Stimulated activated CD8-positive, alpha-beta memory T cell treated with anti-CD3 and anti-CD28 coated beads, Interleukin-4, amount 100 ng/mL, for 48 hours (primary cell): Measurements from ENCODE around the gene COQ10A.

Experiments
- DNase-seq: peaks from one replicate; pipeline ENCODE4 v3.0.0-alpha.2; 2020

Gene COQ10A

DNA sequence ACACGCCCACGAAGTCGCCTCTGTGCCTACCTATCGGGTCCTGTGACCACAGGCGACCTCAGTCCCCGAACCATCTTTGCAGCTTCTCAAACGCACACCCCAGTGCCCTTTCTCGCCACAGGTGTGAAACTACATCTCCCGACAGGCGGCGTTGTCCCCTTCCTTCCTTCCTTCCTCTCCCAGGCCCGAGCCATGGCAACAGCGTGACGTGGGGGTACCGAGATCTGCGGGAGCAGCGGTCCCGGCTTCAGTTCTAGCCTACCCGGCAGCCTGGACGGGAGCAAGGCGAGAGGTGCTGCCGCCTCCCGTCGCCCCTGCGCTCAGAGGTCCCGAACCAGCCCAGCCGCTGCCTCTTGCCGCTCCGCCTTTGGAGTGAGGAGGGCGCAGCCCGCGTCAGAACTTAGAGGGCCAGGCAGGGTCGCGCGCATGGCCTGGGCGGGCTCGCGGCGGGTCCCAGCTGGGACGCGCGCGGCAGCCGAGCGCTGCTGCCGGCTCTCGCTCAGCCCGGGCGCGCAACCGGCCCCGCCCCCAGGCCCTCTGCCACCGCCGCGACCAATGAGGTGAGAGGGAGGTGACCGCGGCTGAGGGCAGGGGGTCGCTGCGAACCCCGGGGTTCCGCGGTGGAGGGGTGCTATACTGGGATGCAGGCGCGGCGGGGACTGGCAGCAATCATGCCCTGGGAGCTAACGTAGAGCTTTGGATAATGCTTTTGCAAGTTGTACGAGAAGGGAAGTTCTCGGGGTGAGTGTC lies at the start of gene COQ10A:
Gene COQ10A (plus strand): TSS at position 250 of the 750 bp plus-strand sequence. CDS start 177 bp downstream, at position 427.
- peak; percentile 90 for DNase-seq

GRCh38 chr12:56219840-56220239 lies 46.9 kb upstream of the COQ10A start:
- no peak for DNase-seq

GRCh38 chr12:56220611-56221231 lies 46.0 kb upstream of the COQ10A start:
- DNase-seq = no peak

GRCh38 chr12:56221232-56221756 lies 45.4 kb upstream of the COQ10A start:
- DNase-seq = no peak

- DNase-seq = peak; percentile 97
Observed at GRCh38 chr12:56221757-56222530, 44.8 kb upstream of the COQ10A start, which contains the start of gene RNF41. TSS of gene RNF41 (minus strand) at chr12:56221922. CDS start at chr12:56214047, 7,875 bp downstream.

GRCh38 chr12:56222531-56222895 lies 44.2 kb upstream of the COQ10A start:
- DNase-seq = no peak

- no peak for DNase-seq
Observed at GRCh38 chr12:56223571-56224101, 43.1 kb upstream of the COQ10A start.

DNA sequence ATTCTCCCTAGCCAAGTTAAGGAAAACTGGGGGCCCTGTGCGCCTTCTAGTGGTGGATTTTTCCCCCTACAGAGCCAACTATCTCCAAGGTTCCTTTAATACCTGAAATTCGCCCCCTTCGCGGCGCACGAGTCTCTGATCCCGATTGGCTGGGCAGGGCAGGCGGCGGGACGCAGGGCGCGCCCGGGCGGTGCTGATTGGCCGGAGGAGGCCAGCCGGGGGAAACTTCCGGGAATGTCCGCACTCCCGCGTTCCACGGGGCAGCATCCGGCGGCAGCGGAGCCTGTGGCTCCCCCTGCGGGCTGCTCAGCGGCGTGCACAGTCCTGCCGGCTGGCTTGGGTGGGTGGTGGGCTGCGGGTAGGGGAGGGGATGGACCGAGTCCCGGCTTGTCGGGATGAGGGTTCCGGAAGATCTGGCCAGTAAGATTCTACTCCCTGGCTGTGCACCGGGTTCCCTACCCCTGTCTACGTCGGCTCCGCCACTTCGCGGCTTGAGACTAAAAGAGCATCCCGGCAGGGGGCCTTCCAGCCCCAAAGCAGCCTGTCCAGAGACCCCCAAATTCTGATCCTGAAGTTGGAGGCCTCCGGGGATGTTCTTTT lies 42.5 kb upstream of the COQ10A start, which contains the start of gene NABP2:
Gene NABP2 (plus strand): TSS at position 241 of the 600 bp plus-strand sequence. CDS start 515 bp downstream, outside the sequence.
- DNase-seq = peak; percentile 97

DNA sequence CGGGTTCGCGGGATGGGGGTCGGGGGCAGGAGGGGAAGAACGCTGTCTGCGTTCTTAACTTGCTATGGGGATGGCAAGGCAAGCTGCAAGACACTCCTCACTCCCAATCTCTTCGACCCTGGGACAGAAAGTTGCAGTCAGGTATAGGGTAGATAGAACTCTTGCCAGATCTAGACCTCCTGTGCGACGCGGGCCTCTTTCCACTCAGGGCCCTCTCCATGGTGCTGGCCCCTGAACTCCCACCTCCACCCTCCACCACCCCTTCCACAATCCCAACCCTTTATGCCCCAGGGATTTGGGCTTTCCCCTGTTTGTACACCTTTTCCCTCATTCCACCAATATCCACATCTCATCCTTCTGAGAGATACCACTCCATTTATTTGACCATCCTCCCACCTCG lies 41.8 kb upstream of the COQ10A start:
- DNase-seq = no peak

DNA sequence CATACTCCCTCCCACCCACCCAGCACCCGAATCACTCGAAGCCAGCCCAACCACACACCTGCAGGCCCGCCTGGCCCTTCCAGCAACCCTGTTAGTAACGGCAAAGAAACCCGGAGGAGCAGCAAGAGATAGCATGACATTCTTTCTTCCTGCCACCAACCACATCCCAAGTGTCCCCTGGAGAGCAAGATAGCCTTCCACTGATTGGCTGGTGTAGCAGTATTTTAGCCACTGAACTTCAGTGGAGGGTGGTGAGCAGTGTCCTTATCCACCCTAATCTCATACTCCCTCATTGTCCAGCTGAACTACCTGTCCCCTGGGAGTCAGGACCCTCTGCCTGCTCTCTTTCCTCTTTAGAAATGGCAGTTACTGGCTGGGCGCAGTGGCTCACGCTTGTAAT lies 37.7 kb upstream of the COQ10A start:
- no peak for DNase-seq

- no peak for DNase-seq
Observed at GRCh38 chr12:56229916-56230431, 36.8 kb upstream of the COQ10A start, which contains the start of gene SLC39A5. TSS of gene SLC39A5 (plus strand) at chr12:56230051. CDS start at chr12:56231275, 1,224 bp downstream.

DNA sequence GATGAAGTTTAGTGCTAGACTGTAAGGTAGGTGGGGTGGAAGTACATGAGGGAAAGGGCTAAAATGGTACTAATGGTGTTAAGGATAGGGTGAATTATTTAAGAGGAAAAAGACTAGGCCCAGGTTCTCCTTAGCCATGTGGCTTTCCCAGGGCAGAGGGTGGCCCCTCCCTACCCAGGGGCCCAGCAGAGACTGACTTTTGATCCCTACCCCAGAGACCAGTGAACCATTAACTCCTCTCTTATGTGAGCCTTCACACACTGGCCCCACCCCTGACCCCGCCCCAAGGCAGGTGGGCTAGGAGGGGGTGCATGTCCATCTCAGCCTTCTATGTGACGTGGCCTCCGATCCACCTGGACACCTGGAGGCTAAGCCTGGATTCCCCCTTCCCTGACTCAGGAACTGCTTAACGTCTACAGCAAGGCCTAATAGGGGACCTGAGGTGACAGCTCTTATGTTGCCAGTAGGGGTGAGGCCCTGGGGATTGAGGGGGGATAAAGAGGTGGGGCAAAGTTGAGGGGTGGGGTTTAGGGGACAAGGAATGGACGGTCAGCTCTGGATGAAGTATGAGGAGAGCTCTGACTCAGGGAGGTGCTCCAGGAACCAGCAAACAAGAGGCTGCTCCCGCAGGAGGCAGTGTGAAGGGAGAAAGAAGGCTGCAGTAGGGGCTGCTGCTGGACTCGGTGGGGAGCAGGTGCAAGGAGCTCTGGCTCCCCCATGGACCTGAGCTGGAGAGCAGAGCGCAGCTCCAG lies 36.1 kb upstream of the COQ10A start:
- DNase-seq = no peak

- no peak for DNase-seq
Observed at GRCh38 chr12:56231184-56231582, 35.6 kb upstream of the COQ10A start.

- no peak for DNase-seq
Observed at GRCh38 chr12:56234746-56235436, 31.9 kb upstream of the COQ10A start.

GRCh38 chr12:56236091-56236490 lies 30.7 kb upstream of the COQ10A start:
- DNase-seq = no peak

GRCh38 chr12:56236985-56237384 lies 29.8 kb upstream of the COQ10A start:
- no peak for DNase-seq

DNA sequence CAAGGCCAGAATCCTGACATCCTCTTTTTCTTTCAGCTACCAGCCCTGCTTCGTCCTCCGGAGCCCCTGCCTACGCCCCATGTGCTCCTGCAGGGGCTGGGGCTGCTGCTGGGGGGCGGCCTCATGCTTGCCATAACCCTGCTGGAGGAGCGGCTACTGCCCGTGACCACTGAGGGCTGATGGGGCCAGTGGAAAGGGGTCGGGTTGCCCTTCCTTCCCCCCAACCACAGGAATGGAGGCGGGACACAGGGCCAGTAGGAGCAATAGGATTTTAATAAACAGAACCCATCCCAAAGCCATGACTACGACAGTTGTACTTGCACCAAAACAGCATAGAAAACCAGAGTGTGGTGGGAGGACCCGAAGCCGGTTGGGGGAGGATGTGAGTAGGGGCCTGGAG lies 29.2 kb upstream of the COQ10A start:
- no peak for DNase-seq

GRCh38 chr12:56241424-56242303 lies 25.1 kb upstream of the COQ10A start:
- DNase-seq = no peak

DNA sequence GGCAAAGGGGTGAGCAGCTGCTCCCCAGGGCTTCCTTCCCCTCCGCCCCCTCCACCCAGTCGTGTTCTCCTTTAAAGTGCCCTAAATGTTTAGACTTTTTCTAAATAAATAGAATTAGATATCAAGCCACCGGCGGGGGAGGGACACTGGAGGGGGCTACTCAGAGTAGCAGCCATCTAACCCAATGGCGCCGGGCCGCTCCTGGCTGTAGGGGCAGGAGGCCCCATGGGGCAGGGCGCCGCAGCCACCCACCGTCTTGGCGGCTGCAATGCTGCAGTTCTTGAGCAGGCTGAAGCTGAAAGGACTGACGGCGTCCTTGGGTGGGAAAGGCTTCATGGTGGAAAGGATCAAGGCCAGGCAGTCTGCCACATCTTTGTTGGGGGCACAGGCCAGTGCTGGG lies 23.8 kb upstream of the COQ10A start:
- no peak for DNase-seq

GRCh38 chr12:56243731-56244181 lies 23.0 kb upstream of the COQ10A start:
- no peak for DNase-seq
